DMS53 treated with DMSO at 0.1 percent for 48 hours (cell line): ENCODE data around the gene INO80.

ENCODE experiments used
- DNase-seq: peaks from one replicate; lab custom pipeline; 2025; ENCODE audit not compliant: unreplicated experiment; lab: John Stamatoyannopoulos, UW

The INO80 gene

DNA sequence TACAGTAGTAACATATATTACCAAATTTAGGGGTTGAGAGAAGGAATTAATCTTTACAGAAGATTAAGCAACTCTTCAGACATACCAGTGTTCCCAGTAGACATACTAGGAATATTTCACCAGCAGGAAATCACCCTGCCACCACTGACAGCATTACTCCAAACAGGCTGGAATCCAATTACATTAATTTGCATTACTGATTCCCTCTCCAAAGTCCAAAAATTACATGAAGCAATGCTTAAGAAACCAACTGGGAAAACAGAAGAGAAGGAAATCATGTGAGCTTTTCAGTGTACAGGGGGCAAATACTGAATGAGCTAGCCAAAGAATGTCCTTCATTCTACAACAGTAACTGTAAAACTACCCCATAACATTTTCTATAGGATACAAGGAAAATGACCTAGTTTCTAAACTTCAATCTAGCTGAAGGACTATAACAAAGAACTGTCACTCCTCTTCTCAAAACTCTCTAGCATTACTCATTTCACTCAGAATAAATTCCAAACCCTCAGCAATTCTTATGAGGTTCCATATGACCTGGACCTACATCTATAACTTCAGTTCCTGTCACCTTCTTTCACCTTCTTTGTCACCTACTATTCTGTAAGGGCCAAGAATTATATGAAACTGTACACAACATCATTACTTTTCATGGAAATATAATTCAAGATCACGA is 72.7 kb downstream of the INO80 start:
- DNase-seq, result no peak

DNA sequence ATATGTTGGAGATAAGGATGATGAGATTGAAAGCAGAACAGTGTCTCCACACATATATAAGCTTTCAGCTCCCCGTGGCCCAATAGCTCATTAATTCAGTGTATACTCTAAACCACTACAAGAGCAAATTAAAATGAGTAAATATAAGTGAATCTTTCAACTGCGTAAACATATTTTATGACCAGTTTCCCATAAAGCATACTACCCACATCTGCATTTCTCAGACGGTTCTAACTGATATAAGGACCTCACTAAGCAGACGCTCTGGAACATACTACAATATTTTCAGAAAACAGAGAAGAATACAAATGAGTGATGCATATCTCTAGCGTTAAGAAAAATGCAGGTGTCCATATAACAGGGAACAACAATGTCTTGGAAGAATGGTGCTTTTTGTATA is 73.2 kb downstream of the INO80 start:
- DNase-seq, result no peak

DNA sequence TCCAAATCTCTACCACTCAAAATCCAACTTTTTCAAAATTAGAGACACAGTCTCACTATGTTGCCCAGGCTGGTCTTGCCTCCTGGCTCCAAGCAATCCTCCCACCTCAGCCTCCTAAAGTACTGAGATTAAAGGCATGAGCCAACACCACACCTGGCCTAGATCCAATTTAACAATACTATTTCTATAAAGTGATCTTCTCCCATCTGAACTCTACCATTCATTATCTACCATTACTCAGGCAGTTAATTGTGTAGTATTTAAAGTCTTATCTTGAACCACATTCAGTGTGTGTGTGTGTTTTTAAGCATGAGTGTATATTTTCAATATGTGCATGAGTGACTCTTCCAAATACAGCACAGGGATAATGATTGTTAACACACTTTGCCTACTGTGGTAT is 77.0 kb downstream of the INO80 start:
- DNase-seq, result no peak

DNA sequence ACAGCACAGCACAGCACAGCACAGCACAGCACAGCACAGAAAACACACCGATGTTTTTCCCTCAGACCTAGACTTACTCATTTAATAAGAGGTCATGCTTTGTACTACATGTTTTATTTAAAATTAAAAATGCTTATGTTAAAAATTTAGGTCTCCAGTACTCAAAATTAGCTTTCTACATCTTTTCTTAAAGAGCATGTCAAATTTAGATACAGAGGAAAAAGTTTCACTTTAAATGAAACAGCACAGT is 84.1 kb downstream of the INO80 start:
- DNase-seq, result no peak

DNA sequence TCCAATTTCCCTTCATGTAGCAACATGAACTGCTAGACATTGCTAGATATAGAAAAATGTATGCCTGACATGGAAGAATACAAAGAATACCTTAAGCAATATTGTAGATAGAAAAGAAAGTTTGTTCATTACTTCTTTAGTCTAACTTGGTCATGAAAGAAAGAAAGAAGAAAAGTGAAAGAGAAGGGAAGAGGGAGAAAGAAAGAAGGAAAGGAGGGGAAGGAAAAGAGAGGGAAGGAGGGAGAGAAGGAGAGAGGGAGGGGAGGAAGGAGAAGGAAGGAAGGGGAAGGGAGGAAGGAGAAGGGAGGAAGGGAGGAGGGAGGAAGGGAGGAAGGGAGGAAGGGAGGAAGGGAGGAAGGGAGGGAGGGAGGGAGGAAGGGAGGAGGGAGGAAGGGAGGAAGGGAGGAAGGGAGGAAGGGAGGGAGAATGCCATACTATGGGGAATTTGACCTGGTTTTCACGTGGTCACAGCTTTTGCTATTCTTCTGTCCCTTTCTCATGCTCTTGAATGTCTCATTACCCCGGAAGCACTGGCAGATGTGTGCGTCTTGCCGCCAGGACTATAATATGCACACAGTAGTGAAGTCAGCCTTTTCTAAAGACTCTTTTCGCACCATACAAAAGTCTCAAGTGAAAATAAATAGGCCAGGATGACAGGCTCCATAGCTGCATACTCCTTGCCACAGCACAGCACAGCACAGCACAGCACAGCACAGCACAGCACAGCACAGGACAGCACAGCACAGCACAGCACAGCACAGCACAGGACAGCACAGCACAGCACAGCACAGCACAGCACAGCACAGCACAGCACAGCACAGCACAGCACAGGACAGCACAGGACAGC is 84.6 kb downstream of the INO80 start:
- no peak for DNase-seq

DNA sequence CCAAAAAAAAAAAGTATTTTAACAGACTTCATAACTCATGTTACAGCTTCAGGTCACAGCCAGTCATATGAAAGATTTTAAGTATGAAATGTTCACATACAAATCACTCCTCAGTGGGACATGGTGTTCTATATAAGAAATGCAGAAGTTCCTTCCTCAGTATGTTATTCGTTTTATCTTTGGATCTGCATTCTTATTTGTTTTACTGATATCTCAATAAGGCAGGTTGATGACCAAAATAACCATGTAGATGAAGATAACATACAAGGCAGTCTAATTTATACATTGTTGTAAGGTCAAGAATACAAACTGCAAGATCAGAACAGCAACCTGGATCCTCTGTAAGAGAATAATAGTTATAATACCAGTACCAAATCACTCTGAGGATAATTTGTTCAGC is 87.2 kb downstream of the INO80 start:
- DNase-seq, result no peak

DNA sequence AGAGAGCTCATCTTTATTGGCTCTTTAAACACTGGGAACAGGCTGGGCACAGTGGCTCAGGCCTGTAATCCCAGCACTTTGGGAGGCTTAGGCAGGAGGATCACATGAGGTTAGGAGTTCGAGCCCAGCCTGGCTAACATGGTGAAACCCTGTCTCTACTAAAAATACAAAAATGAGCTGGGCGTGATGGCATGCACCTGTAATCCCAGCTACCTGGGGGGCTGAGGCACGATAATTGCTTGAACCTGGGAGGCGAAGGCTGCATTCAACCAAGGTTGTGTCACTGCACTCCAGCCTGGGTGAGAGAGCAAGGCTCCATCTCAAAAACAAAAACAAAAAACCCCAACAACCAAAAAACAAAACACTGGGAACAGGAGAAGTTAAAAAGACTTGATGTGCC is 90.7 kb downstream of the INO80 start:
- no peak for DNase-seq

DNA sequence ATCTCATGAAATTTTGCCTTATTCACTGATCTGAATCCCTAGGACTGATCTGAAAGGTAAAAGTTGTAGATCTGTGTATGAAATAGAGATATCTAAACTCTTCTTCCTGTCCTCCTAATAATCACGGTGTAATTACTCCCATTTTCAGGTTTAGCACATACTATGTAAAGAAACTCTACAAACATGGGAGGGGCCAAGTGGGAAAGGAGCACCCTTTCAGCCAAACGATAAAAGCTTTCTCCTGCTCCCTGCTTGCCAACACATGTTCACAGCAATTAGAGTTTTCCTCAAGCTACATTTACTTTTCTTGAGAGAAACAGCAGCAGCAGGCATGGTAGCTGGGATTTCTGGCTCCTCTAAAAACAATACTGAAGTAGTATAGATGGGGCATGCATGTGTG is 91.2 kb downstream of the INO80 start:
- DNase-seq, result no peak

DNA sequence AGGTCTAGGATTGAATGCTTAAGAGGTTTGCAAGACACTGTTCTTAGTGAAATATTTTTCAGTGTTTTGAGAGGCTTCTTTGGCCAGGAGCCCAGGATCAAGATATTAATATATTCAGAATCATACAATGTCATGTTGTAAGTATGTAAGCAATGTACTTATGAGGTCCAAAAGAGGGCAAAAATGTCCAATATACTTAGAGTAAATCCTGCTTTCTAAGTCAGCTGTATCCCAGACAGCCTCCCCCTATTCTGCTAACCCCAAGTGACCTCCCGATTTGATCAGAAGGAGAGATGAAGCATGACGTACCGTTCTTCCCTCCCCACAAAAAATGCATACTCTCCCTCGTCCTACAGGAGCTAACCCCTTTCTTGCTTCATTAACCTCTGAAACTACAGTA is 91.9 kb downstream of the INO80 start:
- no peak for DNase-seq

DNA sequence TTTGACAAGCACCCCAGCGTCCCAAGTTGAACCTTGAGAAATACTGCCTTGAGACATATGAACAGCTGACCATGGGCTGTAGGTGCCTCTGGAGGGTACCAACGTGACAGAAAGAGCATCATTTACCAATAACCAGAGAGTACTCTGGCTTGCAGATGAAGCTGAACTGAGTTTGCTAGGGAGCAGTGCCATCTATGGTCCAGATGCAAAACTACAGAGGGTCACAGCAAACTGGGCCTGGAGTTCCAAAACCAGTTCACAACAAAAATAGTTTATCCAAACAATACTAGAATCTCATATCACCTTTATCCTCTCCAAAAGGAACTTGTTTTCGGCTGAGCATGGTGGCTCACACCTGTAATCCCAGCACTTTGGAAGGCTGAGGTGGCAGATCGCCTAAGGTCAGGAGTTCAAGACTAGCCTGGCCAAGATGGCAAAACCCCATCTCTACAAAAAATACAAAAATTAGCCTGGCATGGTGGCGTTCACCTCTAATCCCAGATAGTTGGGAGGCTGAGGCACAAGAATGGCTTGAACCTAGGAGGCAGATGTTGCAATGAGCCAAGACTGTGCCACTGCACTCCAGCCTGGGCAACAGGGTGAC is 93.5 kb downstream of the INO80 start:
- peak; percentile 17 for DNase-seq

DNA sequence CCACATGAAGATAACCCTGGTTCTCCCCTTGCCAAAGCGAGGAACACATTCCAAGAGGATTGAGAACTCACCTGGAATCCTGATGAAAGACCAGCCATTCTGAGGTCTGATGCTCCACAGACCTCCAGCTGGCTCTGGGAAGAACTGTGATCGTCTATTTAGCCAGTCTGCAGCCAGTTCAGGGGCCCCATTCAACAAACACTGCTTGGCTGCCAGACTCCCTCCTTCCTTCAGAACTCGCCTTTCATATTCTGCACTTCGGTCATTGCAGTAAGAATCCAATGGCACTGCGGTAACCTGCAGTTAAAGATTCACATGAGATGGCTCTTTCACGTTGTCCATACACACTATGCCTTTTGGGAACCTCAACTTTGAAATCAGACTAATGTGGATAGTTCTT is 95.3 kb downstream of the INO80 start:
- no peak for DNase-seq

DNA sequence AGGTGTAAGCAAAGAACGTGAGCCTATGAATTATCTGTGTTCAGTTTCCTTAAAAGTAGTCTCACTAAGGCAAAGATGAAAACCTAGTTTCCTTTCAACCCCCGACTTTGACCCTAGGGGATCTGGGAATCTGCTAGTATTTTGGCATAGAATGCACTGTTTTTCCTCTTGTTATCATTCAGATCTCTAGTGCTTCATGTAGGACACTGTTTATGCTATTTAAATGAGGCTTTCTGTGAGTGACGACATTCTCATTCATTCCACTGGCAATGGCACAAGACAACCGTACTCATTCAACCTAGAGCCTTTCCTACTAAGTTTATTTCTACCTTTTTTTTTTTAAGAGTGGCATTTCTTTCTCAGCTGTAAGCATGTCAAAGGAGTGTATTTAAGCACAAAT is 95.8 kb downstream of the INO80 start:
- DNase-seq, result no peak

DNA sequence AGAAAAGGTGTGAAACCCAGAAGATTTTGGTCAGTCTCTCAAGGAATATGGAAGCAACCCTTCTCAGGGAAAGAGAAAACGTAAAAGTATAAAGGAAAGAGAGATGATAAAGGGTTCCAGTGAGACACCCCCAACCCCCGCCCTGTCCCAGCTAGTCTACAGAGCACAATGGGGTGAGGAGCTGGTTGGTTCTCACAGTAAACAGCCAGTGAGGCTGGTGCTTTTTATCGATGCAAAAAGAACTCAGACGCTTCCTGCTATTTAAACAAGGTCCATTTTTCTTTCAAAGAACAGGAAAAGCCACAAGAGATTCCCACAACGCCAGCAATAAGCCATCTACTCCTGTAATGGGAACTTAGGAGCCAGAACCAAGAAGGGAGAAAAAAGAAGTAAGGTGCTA is 96.9 kb downstream of the INO80 start:
- DNase-seq, result no peak

DNA sequence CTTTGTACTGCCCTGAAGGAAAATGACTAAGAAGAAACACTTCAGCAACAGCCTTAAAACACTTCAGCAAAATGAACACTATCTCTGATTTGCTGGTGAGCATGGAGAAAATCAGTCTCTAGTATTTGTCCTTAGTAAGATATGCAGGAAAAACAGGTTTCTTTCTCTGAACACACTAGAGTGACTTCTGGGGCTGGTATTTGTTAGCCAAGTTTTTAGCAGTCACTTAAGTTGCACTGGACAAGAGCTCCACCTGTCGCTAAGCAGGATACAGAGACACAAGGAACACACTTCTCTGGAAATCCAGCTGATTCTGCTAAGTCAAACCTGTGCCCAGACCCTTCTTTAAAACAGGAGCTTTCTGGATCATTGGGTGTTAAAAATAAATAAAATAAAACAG is 97.5 kb downstream of the INO80 start:
- peak; percentile 8 for DNase-seq

DNA sequence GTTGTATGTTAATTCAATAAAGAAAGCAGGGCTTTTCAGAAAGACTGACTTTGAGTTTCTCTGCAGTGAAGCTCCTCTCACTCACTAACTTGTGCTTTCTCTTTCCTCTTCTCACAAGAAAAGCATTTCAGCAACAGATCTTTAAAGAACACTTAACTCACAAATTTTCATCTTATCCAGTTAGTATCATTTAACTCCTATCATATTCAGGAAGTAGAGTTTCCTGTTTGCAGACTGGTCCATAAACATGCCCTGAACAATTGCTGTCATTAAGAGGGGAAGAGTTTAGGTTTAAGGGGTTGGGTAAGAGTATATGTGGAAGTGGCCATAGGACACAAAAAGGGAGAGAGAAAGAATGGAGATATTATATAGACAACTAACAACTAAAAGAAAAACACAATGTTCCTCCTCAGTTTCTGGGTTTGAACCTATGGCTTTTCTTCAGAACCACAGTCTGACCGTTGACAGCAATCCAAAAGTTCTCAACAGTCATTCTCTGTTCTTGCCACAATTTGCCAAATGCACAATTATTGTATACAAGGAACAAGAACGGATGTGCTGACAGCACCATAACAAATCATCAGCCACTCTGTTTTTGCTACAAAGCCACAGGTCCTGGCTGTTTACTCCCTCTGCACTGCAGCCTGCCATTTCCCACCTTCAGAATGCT is 98.9 kb downstream of the INO80 start:
- no peak for DNase-seq

DNA sequence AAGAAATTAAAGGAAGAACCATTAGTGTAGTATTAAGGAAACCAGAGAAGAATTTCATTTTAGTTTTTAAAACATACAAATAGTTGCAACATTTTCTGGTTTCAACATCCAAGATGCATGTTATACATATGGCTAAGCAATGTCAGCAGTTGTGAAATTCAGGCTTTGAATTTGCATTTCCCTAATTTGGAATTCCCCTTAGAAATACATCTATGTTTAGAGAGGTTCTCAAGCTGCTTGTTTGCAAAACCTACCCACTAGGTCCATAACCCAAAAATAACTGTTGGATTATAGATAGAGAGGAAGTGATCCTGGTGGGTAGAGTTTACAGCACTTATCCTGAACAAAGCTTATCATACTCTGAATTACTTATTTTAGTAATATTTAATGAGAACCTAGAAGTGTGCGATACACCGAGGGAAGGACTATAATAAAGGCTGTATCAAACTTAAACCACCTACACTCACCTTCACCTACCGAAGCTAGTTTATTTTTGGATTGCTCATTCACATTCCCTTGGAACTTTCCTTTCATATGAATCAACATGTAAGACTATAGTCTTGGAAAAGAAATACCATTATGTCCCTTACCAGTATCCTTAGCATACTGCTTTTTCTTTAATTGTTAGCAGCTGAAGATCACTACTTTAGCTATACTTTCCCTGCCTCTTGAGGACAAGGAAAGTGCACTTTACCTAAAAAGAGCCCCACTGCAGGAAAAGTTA is 102.2 kb downstream of the INO80 start:
- DNase-seq, result no peak

DNA sequence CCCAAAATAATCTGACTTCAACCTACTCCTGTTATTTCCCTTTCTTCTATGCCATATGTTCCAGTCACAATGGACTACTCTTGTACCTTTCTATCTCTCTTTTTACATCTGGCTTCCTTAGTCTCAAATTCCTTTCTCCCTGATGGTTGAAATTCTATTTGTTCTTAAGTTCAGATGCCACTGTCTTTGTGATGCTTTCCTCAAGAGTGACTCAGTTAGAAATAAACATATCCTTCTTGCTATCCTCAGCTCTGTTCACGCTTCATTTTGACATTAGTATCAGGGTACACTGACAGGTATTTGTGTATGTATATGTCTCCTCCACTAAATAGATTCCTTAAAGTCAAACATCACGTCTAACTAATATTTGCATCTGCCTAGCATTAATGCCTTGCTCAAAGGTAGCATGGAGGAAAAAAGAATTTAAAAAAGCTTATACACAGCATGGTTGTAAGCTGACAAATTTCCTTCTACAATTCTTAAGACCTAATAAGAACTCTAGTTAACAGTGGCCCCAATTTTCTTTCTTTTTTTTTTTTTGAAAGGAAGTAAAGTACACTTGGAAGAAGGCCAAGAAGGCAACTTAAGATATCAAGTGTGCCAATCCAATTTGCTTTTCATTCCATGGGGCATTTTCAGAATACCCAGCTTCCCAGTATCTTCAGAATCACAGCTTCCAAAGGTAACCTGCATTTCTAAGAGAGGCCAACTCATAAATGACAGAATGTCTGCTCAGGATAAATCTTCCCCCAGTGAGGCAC is 104.8 kb downstream of the INO80 start:
- DNase-seq, result no peak

DNA sequence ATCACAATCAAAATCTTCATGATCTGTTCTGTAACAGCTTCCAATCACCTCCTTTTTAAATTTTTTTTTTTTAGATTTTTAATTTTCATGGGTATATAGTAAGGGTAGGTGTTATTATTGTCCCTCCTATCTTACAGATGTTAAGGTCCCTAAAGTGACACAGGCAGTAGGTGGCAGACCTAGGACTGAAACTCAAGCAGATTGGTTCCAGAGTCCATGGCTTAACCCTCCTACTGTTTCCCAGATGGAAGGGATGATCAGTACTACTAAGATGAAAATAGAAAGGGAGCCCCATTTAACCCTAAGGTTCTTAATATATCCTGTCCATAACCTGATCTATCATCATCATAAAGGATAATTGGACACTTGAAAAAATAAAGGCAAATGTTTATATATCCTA is 105.7 kb downstream of the INO80 start:
- no peak for DNase-seq

DNA sequence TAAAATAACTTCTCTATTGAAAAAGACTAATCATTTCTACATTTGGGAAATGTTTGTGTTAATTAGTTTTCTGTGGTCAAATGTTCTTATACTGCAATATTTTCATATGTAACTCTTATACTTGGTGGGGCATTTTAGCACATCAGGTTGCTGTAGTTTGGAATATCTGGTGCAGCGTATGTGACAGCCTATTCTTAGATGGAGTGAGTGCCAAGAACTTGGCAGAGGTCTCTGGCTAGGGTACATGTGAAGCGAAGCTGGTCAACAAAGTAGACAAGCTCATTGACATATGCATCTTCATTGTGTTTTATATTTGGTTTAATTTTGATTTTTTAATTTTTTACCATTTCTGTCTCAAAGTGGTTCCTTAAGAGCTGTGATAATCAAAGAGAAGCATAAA is 109.6 kb downstream of the INO80 start:
- no peak for DNase-seq

DNA sequence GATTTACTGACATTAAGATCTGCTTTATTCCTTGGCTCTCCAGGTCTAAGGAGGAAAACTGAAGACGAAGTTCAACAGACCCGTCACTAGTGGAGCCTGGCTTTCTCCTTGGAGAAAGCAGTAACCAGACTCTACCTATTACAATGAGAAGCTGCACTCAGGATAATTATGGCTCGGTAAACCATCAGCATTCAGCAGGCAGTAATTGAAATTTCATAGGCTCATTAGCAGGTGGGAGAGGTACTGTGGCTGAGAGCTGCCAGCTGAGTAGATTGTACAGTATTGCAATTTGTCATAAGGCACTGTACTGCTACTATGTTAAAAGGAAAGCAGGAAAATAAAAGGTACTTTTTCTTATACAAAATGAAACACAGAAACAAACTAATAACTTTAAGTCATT is 111.6 kb downstream of the INO80 start:
- DNase-seq, result no peak
